ENCODE results near the gene TRAM2. TPM values are rescaled to one million over a fixed set of nuclear protein-coding genes. Genes with fewer than 3 reads are reported as not detected.

The TRAM2 gene
- total RNA-seq, 2 experiments from 2014 or later = 2.5 to 2.9 TPM

DNA sequence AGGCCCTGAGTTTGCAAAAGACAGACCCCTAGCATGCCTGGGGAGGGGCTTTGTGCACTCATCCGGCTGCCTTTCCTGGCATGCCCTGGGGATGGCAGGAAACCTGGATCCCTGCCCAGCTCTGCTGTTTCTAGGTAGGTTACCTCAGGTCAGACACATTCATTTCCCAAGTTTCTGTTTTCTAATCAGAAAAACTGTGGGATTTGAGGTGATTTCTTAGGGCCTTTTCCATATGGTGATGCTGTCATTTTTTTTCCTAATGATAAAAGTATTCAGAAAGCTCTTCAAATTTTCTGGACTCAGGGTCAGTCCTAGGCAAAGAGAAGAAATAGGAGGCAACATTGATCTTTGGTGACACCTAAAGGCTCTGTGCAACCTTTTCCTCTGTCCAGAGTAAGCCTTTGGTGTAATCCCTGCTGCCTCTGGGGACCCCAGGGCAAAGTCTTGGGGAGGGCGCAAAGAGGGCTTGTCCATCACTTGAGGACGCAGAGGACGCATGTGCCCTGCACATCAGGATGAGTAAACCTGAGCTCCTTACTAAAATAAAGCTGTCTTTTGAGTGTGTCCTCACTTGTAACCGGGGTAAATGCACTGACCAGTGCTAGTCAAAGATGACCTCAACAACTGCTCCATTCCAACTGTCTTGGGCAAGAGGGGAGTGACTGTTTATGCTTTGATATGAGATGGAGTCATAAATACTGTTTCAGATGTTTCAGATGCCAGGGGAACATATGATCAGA is 13.5 kb upstream of the TRAM2 start:
- CTCF ChIA-PET = interaction anchor here (1.0 to 1.1 kb wide), 2 partner anchors 15 to 62 kb away, joined by 3 to 4 read pairs; no protein-coding TSS in a partner anchor
- H3K4me1 Mint-ChIP-seq (ENCODE audit: low read depth) = peaks cover 7% of the 10 kb centered on the region
- no peaks in the 10 kb centered on the region for H3K27me3 Mint-ChIP-seq (ENCODE audit: low read depth)
- H3K36me3 Mint-ChIP-seq (ENCODE audit: low read depth) = no peaks in the 10 kb centered on the region
- intact Hi-C loops (cut with micrococcal nuclease) = no loop called here
- DNase-seq = no peak
- no peaks in the 10 kb centered on the region for H3K9me3 Mint-ChIP-seq
- H3K27ac Mint-ChIP-seq = no peak overlapping the region
- no peak overlapping the region for H3K4me3 Mint-ChIP-seq

GRCh38 chr6:52588710-52589091 is 11.8 kb upstream of the TRAM2 start:
- H3K27ac Mint-ChIP-seq = no peak overlapping the region
- H3K4me1 Mint-ChIP-seq (ENCODE audit: low read depth) = no peaks in the 10 kb centered on the region
- H3K4me3 Mint-ChIP-seq = no peak overlapping the region
- intact Hi-C loops (cut with micrococcal nuclease) = no loop called here
- no peaks in the 10 kb centered on the region for H3K27me3 Mint-ChIP-seq (ENCODE audit: low read depth)
- CTCF ChIA-PET = no interaction called here
- H3K9me3 Mint-ChIP-seq = no peaks in the 10 kb centered on the region
- no peaks in the 10 kb centered on the region for H3K36me3 Mint-ChIP-seq (ENCODE audit: low read depth)
- DNase-seq = no peak

GRCh38 chr6:52588087-52588709 is 11.3 kb upstream of the TRAM2 start:
- CTCF ChIA-PET = interaction anchor here (1.0 kb wide), 1 partner anchor 8 kb away, joined by 3 read pairs; no protein-coding TSS in a partner anchor
- intact Hi-C loops (cut with micrococcal nuclease) = no loop called here
- H3K9me3 Mint-ChIP-seq = no peaks in the 10 kb centered on the region
- no peak for DNase-seq
- H3K4me1 Mint-ChIP-seq (ENCODE audit: low read depth) = no peaks in the 10 kb centered on the region
- H3K27me3 Mint-ChIP-seq (ENCODE audit: low read depth) = no peaks in the 10 kb centered on the region
- no peaks in the 10 kb centered on the region for H3K36me3 Mint-ChIP-seq (ENCODE audit: low read depth)
- H3K4me3 Mint-ChIP-seq = no peak overlapping the region
- no peak overlapping the region for H3K27ac Mint-ChIP-seq

- H3K4me3 Mint-ChIP-seq = no peak overlapping the region
- H3K27ac Mint-ChIP-seq = no peak overlapping the region
- CTCF ChIA-PET = interaction anchor here (1.0 kb wide), 1 partner anchor 10 kb away, joined by 3 read pairs; no protein-coding TSS in a partner anchor
- no peaks in the 10 kb centered on the region for H3K9me3 Mint-ChIP-seq
- DNase-seq = no peak
- intact Hi-C loops (cut with micrococcal nuclease) = no loop called here
- H3K36me3 Mint-ChIP-seq (ENCODE audit: low read depth) = peaks cover 3% of the 10 kb centered on the region
- H3K27me3 Mint-ChIP-seq (ENCODE audit: low read depth) = no peaks in the 10 kb centered on the region
- no peaks in the 10 kb centered on the region for H3K4me1 Mint-ChIP-seq (ENCODE audit: low read depth)
Measured at GRCh38 chr6:52587001-52587400, 10.1 kb upstream of the TRAM2 start.

GRCh38 chr6:52584203-52584602 is 7.3 kb upstream of the TRAM2 start:
- Mint-ChIP-seq H3K9me3 (no peaks in the 10 kb centered on the region), H3K36me3 (ENCODE audit: low read depth) (peaks cover 6% of the 10 kb centered on the region), H3K4me3 (no peak overlapping the region), H3K27ac (no peak overlapping the region), H3K27me3 (ENCODE audit: low read depth) (no peaks in the 10 kb centered on the region), H3K4me1 (ENCODE audit: low read depth) (no peaks in the 10 kb centered on the region)
- CTCF ChIA-PET = no interaction called here
- intact Hi-C loops (cut with micrococcal nuclease) = no loop called here
- no peak for DNase-seq

DNA sequence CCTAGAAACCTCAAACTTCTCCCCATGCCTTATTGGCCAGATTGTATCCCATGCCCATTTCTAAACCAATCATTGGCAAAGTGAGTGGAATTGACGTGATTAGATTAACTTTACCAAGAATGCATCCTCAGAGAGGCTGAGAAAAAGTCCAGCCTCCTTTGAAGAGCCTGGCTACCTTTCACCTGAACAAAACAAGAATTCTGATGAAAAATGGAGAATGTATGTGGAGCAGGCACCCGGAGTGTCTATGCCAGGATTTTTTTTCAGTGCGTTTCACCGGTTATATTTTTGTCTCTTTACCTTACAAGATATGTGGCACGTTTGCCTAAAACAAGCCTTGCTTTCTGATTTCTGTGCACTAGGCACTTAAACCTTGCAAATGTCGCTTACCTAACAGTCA is 6.1 kb upstream of the TRAM2 start:
- H3K9me3 Mint-ChIP-seq = no peaks in the 10 kb centered on the region
- H3K27me3 Mint-ChIP-seq (ENCODE audit: low read depth) = no peaks in the 10 kb centered on the region
- no peak overlapping the region for H3K4me3 Mint-ChIP-seq
- CTCF ChIA-PET = no interaction called here
- intact Hi-C loops (cut with micrococcal nuclease) = no loop called here
- no peaks in the 10 kb centered on the region for H3K4me1 Mint-ChIP-seq (ENCODE audit: low read depth)
- peaks cover 6% of the 10 kb centered on the region for H3K36me3 Mint-ChIP-seq (ENCODE audit: low read depth)
- H3K27ac Mint-ChIP-seq = no peak overlapping the region
- no peak for DNase-seq

- Mint-ChIP-seq H3K27ac (no peak overlapping the region), H3K4me1 (ENCODE audit: low read depth) (peaks cover 2% of the 10 kb centered on the region), H3K9me3 (no peaks in the 10 kb centered on the region), H3K36me3 (ENCODE audit: low read depth) (peaks cover 6% of the 10 kb centered on the region), H3K27me3 (ENCODE audit: low read depth) (no peaks in the 10 kb centered on the region), H3K4me3 (no peak overlapping the region)
- no peak for DNase-seq
- intact Hi-C loops (cut with micrococcal nuclease) = no loop called here
- CTCF ChIA-PET = no interaction called here
Measured at GRCh38 chr6:52582446-52582845, 5.6 kb upstream of the TRAM2 start.

DNA sequence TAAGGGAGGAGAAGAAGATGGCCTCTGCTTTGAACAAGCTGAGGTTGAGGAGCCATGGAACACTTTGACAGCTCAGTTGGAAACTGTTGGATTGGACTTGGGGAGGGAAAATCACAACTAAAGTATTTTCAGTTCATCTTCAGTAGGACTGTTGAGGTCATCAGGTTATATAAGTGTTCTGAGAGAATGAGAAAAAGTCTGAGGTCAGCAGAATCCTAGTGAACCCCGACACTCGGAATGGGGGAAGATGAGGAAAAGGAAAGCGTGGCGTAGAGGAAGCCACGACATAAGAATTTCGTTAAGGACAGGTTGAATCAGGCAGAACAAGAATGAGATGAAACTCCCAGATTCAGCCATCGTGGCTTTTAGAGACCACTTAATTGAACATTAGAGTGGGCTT is 4.0 kb upstream of the TRAM2 start:
- H3K4me1 Mint-ChIP-seq (ENCODE audit: low read depth) = peaks cover 9% of the 10 kb centered on the region
- no peaks in the 10 kb centered on the region for H3K27me3 Mint-ChIP-seq (ENCODE audit: low read depth)
- H3K4me3 Mint-ChIP-seq = no peak overlapping the region
- H3K9me3 Mint-ChIP-seq = no peaks in the 10 kb centered on the region
- peaks cover 6% of the 10 kb centered on the region for H3K36me3 Mint-ChIP-seq (ENCODE audit: low read depth)
- no peak overlapping the region for H3K27ac Mint-ChIP-seq
- intact Hi-C loops (cut with micrococcal nuclease) = no loop called here
- no peak for DNase-seq
- CTCF ChIA-PET = no interaction called here

DNA sequence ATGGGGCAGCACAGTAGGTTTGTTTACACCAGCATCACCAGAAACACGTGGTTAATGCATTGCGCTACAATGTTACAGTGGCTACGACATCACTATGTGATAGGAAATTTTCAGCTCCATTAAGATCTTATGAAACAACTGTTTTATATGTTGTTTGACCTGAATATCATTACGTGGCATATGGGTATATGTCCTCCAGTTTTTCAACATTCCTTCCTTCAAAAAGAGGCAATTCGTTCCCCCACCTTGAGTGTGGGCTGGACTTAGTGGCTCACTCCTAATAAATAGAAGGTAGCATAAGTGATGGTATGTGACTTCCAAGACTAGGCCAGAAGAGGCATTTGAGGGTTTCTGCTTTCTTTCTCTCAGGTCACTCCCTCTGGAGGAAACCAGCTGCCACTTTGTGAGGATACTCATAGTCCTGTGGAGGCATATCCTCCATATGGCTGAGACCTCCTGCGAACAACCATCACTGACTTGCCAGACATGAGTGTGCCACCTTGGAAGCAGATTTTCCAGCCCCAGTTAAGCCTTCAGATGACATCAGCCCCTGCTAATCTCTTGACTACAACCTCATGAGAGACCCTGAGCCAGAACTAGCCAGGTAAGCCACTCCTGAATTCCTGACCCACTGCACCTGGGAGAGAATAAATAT is 2.3 kb upstream of the TRAM2 start:
- H3K36me3 Mint-ChIP-seq (ENCODE audit: low read depth) = peaks cover 6% of the 10 kb centered on the region
- H3K4me1 Mint-ChIP-seq (ENCODE audit: low read depth) = peaks cover 26% of the 10 kb centered on the region
- no peak overlapping the region for H3K4me3 Mint-ChIP-seq
- H3K27ac Mint-ChIP-seq = no peak overlapping the region
- DNase-seq = no peak
- CTCF ChIA-PET = interaction anchor here (0.6 kb wide), 1 partner anchor 72 kb away, joined by 3 read pairs; no protein-coding TSS in a partner anchor
- no peaks in the 10 kb centered on the region for H3K9me3 Mint-ChIP-seq
- intact Hi-C loops (cut with micrococcal nuclease) = loop anchor here (5.0 to 10.0 kb wide), 2 partner anchors 403 to 726 kb away; no protein-coding TSS in a partner anchor
- no peaks in the 10 kb centered on the region for H3K27me3 Mint-ChIP-seq (ENCODE audit: low read depth)

- peaks cover 36% of the 10 kb centered on the region for H3K4me1 Mint-ChIP-seq (ENCODE audit: low read depth)
- H3K4me3 Mint-ChIP-seq = peak overlapping the region; percentile 72
- no peak overlapping the region for H3K27ac Mint-ChIP-seq
- no peak for DNase-seq
- intact Hi-C loops (cut with micrococcal nuclease) = loop anchor here (1.0 to 10.0 kb wide), 6 partner anchors 19 to 727 kb away; partner anchors contain the start of genes EFHC1 and GSTA4
- CTCF ChIA-PET = interaction anchor here (0.6 to 2.8 kb wide), 3 partner anchors 21 to 84 kb away, joined by 3 to 9 read pairs (median 4); no protein-coding TSS in a partner anchor
- no peaks in the 10 kb centered on the region for H3K27me3 Mint-ChIP-seq (ENCODE audit: low read depth)
- H3K36me3 Mint-ChIP-seq (ENCODE audit: low read depth) = peaks cover 6% of the 10 kb centered on the region
- H3K9me3 Mint-ChIP-seq = no peaks in the 10 kb centered on the region
Measured at GRCh38 chr6:52577778-52578463, 1.1 kb upstream of the TRAM2 start.

DNA sequence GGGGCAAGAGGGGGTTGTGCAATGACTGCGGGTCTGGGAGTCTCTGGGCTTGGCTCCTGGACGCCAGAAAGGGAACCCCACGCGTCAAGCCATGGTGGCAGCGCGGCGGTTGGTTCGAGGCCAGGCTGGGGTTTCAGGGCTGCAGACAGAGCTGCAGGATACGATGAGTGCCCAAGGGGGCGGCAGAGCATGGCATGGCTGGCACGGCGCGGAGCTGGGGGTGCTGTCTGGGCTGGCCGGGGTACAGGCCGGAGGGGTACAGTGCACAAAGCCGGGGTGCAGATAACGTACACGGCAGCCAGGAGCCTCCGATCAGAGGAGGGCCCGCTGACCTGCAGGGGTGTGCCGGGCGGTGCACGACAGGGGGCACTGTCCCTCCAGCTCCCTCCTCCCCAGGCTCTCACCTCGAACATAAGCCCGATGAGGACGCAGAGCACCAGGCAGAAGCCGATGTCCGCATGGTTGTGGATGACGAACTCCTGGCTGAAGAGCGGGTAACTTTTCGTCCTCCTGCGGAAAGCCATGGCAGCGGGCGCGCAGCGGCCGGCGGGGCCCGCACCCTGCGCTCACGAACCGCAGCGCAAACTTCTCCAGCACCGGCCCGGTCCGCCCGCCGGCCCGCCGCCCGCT is 353 bp downstream of the TRAM2 start:
- DNase-seq = peak; percentile 74
- no peaks in the 10 kb centered on the region for H3K27me3 Mint-ChIP-seq (ENCODE audit: low read depth)
- intact Hi-C loops (cut with micrococcal nuclease) = loop anchor here (1.0 to 10.0 kb wide), 7 partner anchors 20 to 728 kb away; partner anchors contain the start of genes EFHC1 and GSTA4
- CTCF ChIA-PET = interaction anchor here (0.7 to 2.8 kb wide), 14 partner anchors 10 to 214 kb away, joined by 3 to 10 read pairs (median 4); partner anchors contain the start of gene PAQR8
- peak overlapping the region; percentile 78 for H3K4me3 Mint-ChIP-seq
- no peaks in the 10 kb centered on the region for H3K9me3 Mint-ChIP-seq
- peaks cover 43% of the 10 kb centered on the region for H3K4me1 Mint-ChIP-seq (ENCODE audit: low read depth)
- peak overlapping the region; percentile 65 for H3K27ac Mint-ChIP-seq
- peaks cover 3% of the 10 kb centered on the region for H3K36me3 Mint-ChIP-seq (ENCODE audit: low read depth)
